ENCODE results near the gene DSC1.

The DSC1 gene

GRCh38 chr18:31102025-31102684 is 60.5 kb downstream of the DSC1 start, which contains the start of gene DSC2:
Gene DSC2 (minus strand): TSS chr18:31102421. CDS start chr18:31101971, 450 bp downstream.
- peak within 1 kb of the TSS; percentile 64 to 96 for H3K4me3 ChIP-seq (ENCODE audit: low read length in 2 of 2)
- WGBS, 2 donors (ENCODE audit: extremely low coverage in 2 of 2, insufficient read length in 2 of 2, insufficient replicate concordance in 1 of 2), result no CpG with 5 or more reads among the region's 44 CpGs

GRCh38 chr18:31101183-31102024 is 61.3 kb downstream of the DSC1 start:
- Histone ChIP-seq H2BK15ac (ENCODE audit: low read length) (peak overlapping the region; percentile 85), H3K9ac (ENCODE audit: low read depth, low read length, poor library complexity) (peak overlapping the region; percentile 97), H2AK5ac (ENCODE audit: low read depth, low read length) (no peak overlapping the region), H3K18ac (ENCODE audit: low read length) (peak overlapping the region; percentile 99), H2BK12ac (ENCODE audit: low read length) (peak overlapping the region; percentile 58), H2AFZ (ENCODE audit: low read length) (peak overlapping the region; percentile 99), H3K27ac (replicated peaks; ENCODE audit: low read length) (peak overlapping the region; percentile 66), H3K79me1 (ENCODE audit: low read depth, low read length) (peaks cover 2% of the 10 kb centered on the region), H3K4me2 (ENCODE audit: insufficient read depth, low read length, poor library complexity, severe bottlenecking) (peak overlapping the region; percentile 86), H4K8ac (ENCODE audit: low read depth, low read length) (peak overlapping the region; percentile 17), H2BK120ac (ENCODE audit: low read depth, low read length) (no peak overlapping the region), H4K91ac (ENCODE audit: low read depth, low read length, poor library complexity) (peak overlapping the region; percentile 38), H3K27me3 (ENCODE audit: control insufficient read depth in 3 of 3, insufficient read depth in 3 of 3, low read depth in 1 of 3, low read length in 3 of 3) (peaks cover 0 to 31% (median 0%) of the 10 kb centered on the region in 3 experiments), H3K9me3 (replicated peaks in 1 of 2; ENCODE audit: control insufficient read depth in 2 of 2, insufficient read depth in 1 of 2, low read depth in 1 of 2, low read length in 2 of 2) (no peaks in the 10 kb centered on the region), H3K4me1 (ENCODE audit: control insufficient read depth in 2 of 2, insufficient read depth in 1 of 2, low read depth in 1 of 2, low read length in 2 of 2) (peaks cover 0 to 3% of the 10 kb centered on the region in 2 donors), H3K23ac (ENCODE audit: low read depth, low read length, poor library complexity) (peak overlapping the region; percentile 97), H3K36me3 (replicated peaks in 1 of 2; ENCODE audit: control insufficient read depth in 2 of 2, insufficient read depth in 2 of 2, low read length in 2 of 2) (no peaks in the 10 kb centered on the region), H3K4me3 (ENCODE audit: low read length in 2 of 2) (peak overlapping the region; percentile 64 to 96), H2BK5ac (ENCODE audit: low read length) (peak overlapping the region; percentile 90), H3K4ac (ENCODE audit: low read length) (peak overlapping the region; percentile 76), H3K14ac (ENCODE audit: low read length) (peak overlapping the region; percentile 82)
- no CpG with 5 or more reads among the region's 72 CpGs for WGBS, 2 donors (ENCODE audit: extremely low coverage in 2 of 2, insufficient read length in 2 of 2, insufficient replicate concordance in 1 of 2)
- DNase-seq (ENCODE audit: low spot score), result peak; percentile 48

More at GRCh38 chr18:31102025-31102684, 60.5 kb downstream of the DSC1 start, which contains the start of gene DSC2:
- H2AK5ac ChIP-seq (ENCODE audit: low read depth, low read length), result no peak within 1 kb of the TSS
- H3K36me3 ChIP-seq (replicated peaks in 1 of 2; ENCODE audit: control insufficient read depth in 2 of 2, insufficient read depth in 2 of 2, low read length in 2 of 2), result no peaks in the 10 kb centered on the region
- peak within 1 kb of the TSS; percentile 99 for H3K18ac ChIP-seq (ENCODE audit: low read length)
- peak within 1 kb of the TSS; percentile 66 for H3K27ac ChIP-seq (replicated peaks; ENCODE audit: low read length)
- H3K4ac ChIP-seq (ENCODE audit: low read length), result peak within 1 kb of the TSS; percentile 76
- DNase-seq (ENCODE audit: low spot score), result peak; percentile 54
- peak within 1 kb of the TSS; percentile 85 for H2BK15ac ChIP-seq (ENCODE audit: low read length)
- H4K91ac ChIP-seq (ENCODE audit: low read depth, low read length, poor library complexity), result peak within 1 kb of the TSS; percentile 38
- peaks cover 2% of the 10 kb centered on the region for H3K79me1 ChIP-seq (ENCODE audit: low read depth, low read length)
- H3K23ac ChIP-seq (ENCODE audit: low read depth, low read length, poor library complexity), result peak within 1 kb of the TSS; percentile 97
- peak within 1 kb of the TSS; percentile 86 for H3K4me2 ChIP-seq (ENCODE audit: insufficient read depth, low read length, poor library complexity, severe bottlenecking)
- no peak within 1 kb of the TSS for H2BK120ac ChIP-seq (ENCODE audit: low read depth, low read length)
- H4K8ac ChIP-seq (ENCODE audit: low read depth, low read length), result peak within 1 kb of the TSS; percentile 17
- peak within 1 kb of the TSS; percentile 58 for H2BK12ac ChIP-seq (ENCODE audit: low read length)
- H2AFZ ChIP-seq (ENCODE audit: low read length), result peak within 1 kb of the TSS; percentile 99
- peaks cover 0 to 31% (median 0%) of the 10 kb centered on the region in 3 experiments for H3K27me3 ChIP-seq (ENCODE audit: control insufficient read depth in 3 of 3, insufficient read depth in 3 of 3, low read depth in 1 of 3, low read length in 3 of 3)
- peak within 1 kb of the TSS; percentile 82 for H3K14ac ChIP-seq (ENCODE audit: low read length)
- peaks cover 0 to 3% of the 10 kb centered on the region in 2 donors for H3K4me1 ChIP-seq (ENCODE audit: control insufficient read depth in 2 of 2, insufficient read depth in 1 of 2, low read depth in 1 of 2, low read length in 2 of 2)
- H3K9me3 ChIP-seq (replicated peaks in 1 of 2; ENCODE audit: control insufficient read depth in 2 of 2, insufficient read depth in 1 of 2, low read depth in 1 of 2, low read length in 2 of 2), result no peaks in the 10 kb centered on the region
- H2BK5ac ChIP-seq (ENCODE audit: low read length), result peak within 1 kb of the TSS; percentile 90
- peak within 1 kb of the TSS; percentile 97 for H3K9ac ChIP-seq (ENCODE audit: low read depth, low read length, poor library complexity)

GRCh38 chr18:31100436-31101182 is 62.0 kb downstream of the DSC1 start:
- peaks cover 0 to 31% (median 0%) of the 10 kb centered on the region in 3 experiments for H3K27me3 ChIP-seq (ENCODE audit: control insufficient read depth in 3 of 3, insufficient read depth in 3 of 3, low read depth in 1 of 3, low read length in 3 of 3)
- no peak overlapping the region for H3K9ac ChIP-seq (ENCODE audit: low read depth, low read length, poor library complexity)
- no peak overlapping the region for H3K14ac ChIP-seq (ENCODE audit: low read length)
- H3K23ac ChIP-seq (ENCODE audit: low read depth, low read length, poor library complexity), result no peak overlapping the region
- H3K36me3 ChIP-seq (replicated peaks in 1 of 2; ENCODE audit: control insufficient read depth in 2 of 2, insufficient read depth in 2 of 2, low read length in 2 of 2), result no peaks in the 10 kb centered on the region
- DNase-seq (ENCODE audit: low spot score), result peak; percentile 39
- no CpG with 5 or more reads among the region's 23 CpGs for WGBS, 2 donors (ENCODE audit: extremely low coverage in 2 of 2, insufficient read length in 2 of 2, insufficient replicate concordance in 1 of 2)
- peak overlapping the region; percentile 86 for H3K4me2 ChIP-seq (ENCODE audit: insufficient read depth, low read length, poor library complexity, severe bottlenecking)
- H2BK5ac ChIP-seq (ENCODE audit: low read length), result no peak overlapping the region
- H3K4me1 ChIP-seq (ENCODE audit: control insufficient read depth in 2 of 2, insufficient read depth in 1 of 2, low read depth in 1 of 2, low read length in 2 of 2), result peaks cover 0 to 3% of the 10 kb centered on the region in 2 donors
- no peak overlapping the region for H2AK5ac ChIP-seq (ENCODE audit: low read depth, low read length)
- peak overlapping the region; percentile 66 for H3K27ac ChIP-seq (replicated peaks; ENCODE audit: low read length)
- no peaks in the 10 kb centered on the region for H3K9me3 ChIP-seq (replicated peaks in 1 of 2; ENCODE audit: control insufficient read depth in 2 of 2, insufficient read depth in 1 of 2, low read depth in 1 of 2, low read length in 2 of 2)
- H2BK12ac ChIP-seq (ENCODE audit: low read length), result no peak overlapping the region
- no peak overlapping the region for H2BK120ac ChIP-seq (ENCODE audit: low read depth, low read length)
- no peak overlapping the region for H3K4ac ChIP-seq (ENCODE audit: low read length)
- H3K4me3 ChIP-seq (ENCODE audit: low read length in 2 of 2), result peak overlapping the region; percentile 64 to 96
- no peak overlapping the region for H2BK15ac ChIP-seq (ENCODE audit: low read length)
- peak overlapping the region; percentile 70 for H3K18ac ChIP-seq (ENCODE audit: low read length)
- no peak overlapping the region for H4K8ac ChIP-seq (ENCODE audit: low read depth, low read length)
- H2AFZ ChIP-seq (ENCODE audit: low read length), result peak overlapping the region; percentile 99
- peaks cover 2% of the 10 kb centered on the region for H3K79me1 ChIP-seq (ENCODE audit: low read depth, low read length)
- H4K91ac ChIP-seq (ENCODE audit: low read depth, low read length, poor library complexity), result no peak overlapping the region
